ENCODE data around the gene DTYMK. TPM values are rescaled to one million over a fixed set of nuclear protein-coding genes. Genes with fewer than 3 reads are reported as not detected.

Gene DTYMK
- total and polyA plus RNA-seq, 2 donors (not counting 3 experiments of a cell fraction or from before 2014, with no cell fraction given): 67.0 to 104 TPM

GRCh38 chr2:241724259-241724974 lies 37.8 kb upstream of the DTYMK start:
- BruUV-seq (replicated peaks): no TSS peak
- peaks cover 0 to 20% of the 10 kb centered on the region in 2 experiments for H3K36me3 ChIP-seq (ENCODE audit: control insufficient read depth in 2 of 2, extremely low read depth in 1 of 2, insufficient read depth in 2 of 2, low read length in 2 of 2)
- FAIRE-seq (no peak), DNase-seq (ENCODE audit: low read depth, low spot score) (no peak)
- no peak overlapping the region for H2AFZ ChIP-seq (ENCODE audit: low read depth, low read length)
- no peak overlapping the region for H3K4me3 ChIP-seq (replicated peaks in 1 of 3; ENCODE audit: insufficient read depth in 1 of 3, low read depth in 1 of 3, low read length in 3 of 3)
- TF ChIP-seq GATA2 (IDR thresholded peaks at IDR 0.05; ENCODE audit: insufficient read depth, insufficient read length, low read depth, low read length) (no peak), CTCF (IDR thresholded peaks at IDR 0.05; ENCODE audit: extremely low read depth in 1 of 2, insufficient read depth in 1 of 2, low read depth in 1 of 2, low read length in 2 of 2) (peak; percentile 5 to 19)
- dilution Hi-C loops (cut with MboI; ENCODE audit: extremely low pct_ligation_motif_present, low sequenced_read_pairs): no loop called here
- no peaks in the 10 kb centered on the region for H4K20me1 ChIP-seq (replicated peaks; ENCODE audit: control insufficient read depth, extremely low read depth, insufficient read depth, low read length)
- no peak overlapping the region for H3K27ac ChIP-seq (ENCODE audit: insufficient read depth, low read depth, low read length)
- H3K4me1 ChIP-seq (ENCODE audit: control insufficient read depth, extremely low read depth, insufficient read depth, low read length): peaks cover 3% of the 10 kb centered on the region
- CTCF ChIA-PET: interaction anchor here (0.8 to 1.5 kb wide), 3 partner anchors 10 to 154 kb away, joined by 3 to 4 read pairs (median 4); partner anchors contain the start of gene D2HGDH
- H3K9me3 ChIP-seq (replicated peaks; ENCODE audit: control insufficient read depth, insufficient read depth, low read length): no peaks in the 10 kb centered on the region
- intact Hi-C loops (cut with micrococcal nuclease): no loop called here
- no peaks in the 10 kb centered on the region for H3K27me3 ChIP-seq (ENCODE audit: control insufficient read depth in 2 of 2, insufficient read depth in 2 of 2, low read length in 2 of 2)
- H3K79me2 ChIP-seq (ENCODE audit: control insufficient read depth, insufficient read depth, low read length): no peaks in the 10 kb centered on the region
- POLR2A ChIA-PET: no interaction called here
- no peak overlapping the region for H3K9ac ChIP-seq (replicated peaks; ENCODE audit: extremely low read depth, insufficient read depth, low read length)
- H3K9me1 ChIP-seq (replicated peaks; ENCODE audit: control insufficient read depth, extremely low read depth, insufficient read depth, low read length): no peaks in the 10 kb centered on the region
- no peak overlapping the region for H3K4me2 ChIP-seq (ENCODE audit: insufficient read depth, low read length)

GRCh38 chr2:241722896-241723454 lies 36.4 kb upstream of the DTYMK start:
- FAIRE-seq: no peak
- CTCF ChIA-PET: no interaction called here
- H3K4me2 ChIP-seq (ENCODE audit: insufficient read depth, low read length): no peak overlapping the region
- DNase-seq (ENCODE audit: low read depth, low spot score): no peak
- H4K20me1 ChIP-seq (replicated peaks; ENCODE audit: control insufficient read depth, extremely low read depth, insufficient read depth, low read length): no peaks in the 10 kb centered on the region
- no peaks in the 10 kb centered on the region for H3K9me3 ChIP-seq (replicated peaks; ENCODE audit: control insufficient read depth, insufficient read depth, low read length)
- no TSS peak for BruUV-seq (replicated peaks)
- H3K36me3 ChIP-seq (ENCODE audit: control insufficient read depth in 2 of 2, extremely low read depth in 1 of 2, insufficient read depth in 2 of 2, low read length in 2 of 2): peaks cover 0 to 21% of the 10 kb centered on the region in 2 experiments
- H3K27me3 ChIP-seq (ENCODE audit: control insufficient read depth in 2 of 2, insufficient read depth in 2 of 2, low read length in 2 of 2): no peaks in the 10 kb centered on the region
- dilution Hi-C loops (cut with MboI; ENCODE audit: extremely low pct_ligation_motif_present, low sequenced_read_pairs): no loop called here
- no peak overlapping the region for H3K9ac ChIP-seq (replicated peaks; ENCODE audit: extremely low read depth, insufficient read depth, low read length)
- H3K4me1 ChIP-seq (ENCODE audit: control insufficient read depth, extremely low read depth, insufficient read depth, low read length): no peaks in the 10 kb centered on the region
- intact Hi-C loops (cut with micrococcal nuclease): no loop called here
- H3K79me2 ChIP-seq (ENCODE audit: control insufficient read depth, insufficient read depth, low read length): no peaks in the 10 kb centered on the region
- POLR2A ChIA-PET: no interaction called here
- TF ChIP-seq CTCF (IDR thresholded peaks at IDR 0.05; ENCODE audit: extremely low read depth in 1 of 2, insufficient read depth in 1 of 2, low read depth in 1 of 2, low read length in 2 of 2) (no peak), MYC (IDR thresholded peaks at IDR 0.05; ENCODE audit: low read depth, low read length) (no peak), POLR2AphosphoS5 (IDR thresholded peaks at IDR 0.05; ENCODE audit: insufficient read depth, low read depth, low read length) (no peak)
- H2AFZ ChIP-seq (ENCODE audit: low read depth, low read length): no peak overlapping the region
- H3K27ac ChIP-seq (ENCODE audit: insufficient read depth, low read depth, low read length): no peak overlapping the region
- no peaks in the 10 kb centered on the region for H3K9me1 ChIP-seq (replicated peaks; ENCODE audit: control insufficient read depth, extremely low read depth, insufficient read depth, low read length)
- H3K4me3 ChIP-seq (replicated peaks in 1 of 3; ENCODE audit: insufficient read depth in 1 of 3, low read depth in 1 of 3, low read length in 3 of 3): no peak overlapping the region
